ENCODE results near the gene PHF21B. TPM values are rescaled to one million over a fixed set of nuclear protein-coding genes. Genes with fewer than 3 reads are reported as not detected.

The PHF21B gene
- total and polyA plus RNA-seq, 2 donors (not counting 3 experiments of a cell fraction or from before 2014, with no cell fraction given): not detected

- BruUV-seq (replicated peaks): no TSS peak
- Histone ChIP-seq H3K27ac (ENCODE audit: insufficient read depth, low read depth, low read length) (no peak overlapping the region), H3K9ac (replicated peaks; ENCODE audit: extremely low read depth, insufficient read depth, low read length) (no peak overlapping the region), H3K4me2 (ENCODE audit: insufficient read depth, low read length) (no peak overlapping the region), H3K4me3 (replicated peaks in 1 of 3; ENCODE audit: insufficient read depth in 1 of 3, low read depth in 1 of 3, low read length in 3 of 3) (no peak overlapping the region), H2AFZ (ENCODE audit: low read depth, low read length) (no peak overlapping the region), H3K27me3 (ENCODE audit: control insufficient read depth in 2 of 2, insufficient read depth in 2 of 2, low read length in 2 of 2) (no peaks in the 10 kb centered on the region), H3K79me2 (ENCODE audit: control insufficient read depth, insufficient read depth, low read length) (no peaks in the 10 kb centered on the region), H3K9me3 (replicated peaks; ENCODE audit: control insufficient read depth, insufficient read depth, low read length) (peaks cover 2% of the 10 kb centered on the region), H3K9me1 (replicated peaks; ENCODE audit: control insufficient read depth, extremely low read depth, insufficient read depth, low read length) (no peaks in the 10 kb centered on the region), H3K4me1 (ENCODE audit: control insufficient read depth, extremely low read depth, insufficient read depth, low read length) (no peaks in the 10 kb centered on the region), H3K36me3 (ENCODE audit: control insufficient read depth in 2 of 2, extremely low read depth in 1 of 2, insufficient read depth in 2 of 2, low read length in 2 of 2) (no peaks in the 10 kb centered on the region), H4K20me1 (replicated peaks; ENCODE audit: control insufficient read depth, extremely low read depth, insufficient read depth, low read length) (no peaks in the 10 kb centered on the region)
- ChIA-PET POLR2A (no interaction called here), CTCF (no interaction called here)
- no peak for FAIRE-seq
- DNase-seq (ENCODE audit: low read depth, low spot score): no peak
- intact Hi-C loops (cut with micrococcal nuclease) (no loop called here), dilution Hi-C loops (cut with MboI; ENCODE audit: extremely low pct_ligation_motif_present, low sequenced_read_pairs) (no loop called here)
- TF ChIP-seq MYC (IDR thresholded peaks at IDR 0.05; ENCODE audit: low read depth, low read length) (no peak), FOS (IDR thresholded peaks at IDR 0.05; ENCODE audit: borderline replicate concordance, insufficient read depth, low read length) (no peak), MAX (IDR thresholded peaks at IDR 0.05; ENCODE audit: insufficient read depth, insufficient read length) (no peak), POLR2A (IDR thresholded peaks at IDR 0.05; ENCODE audit: low read depth, low read length) (no peak)
These were observed 115.0 kb downstream of the PHF21B start for GRCh38 chr22:44894782-44895181.

- Histone ChIP-seq H3K27me3 (ENCODE audit: control insufficient read depth in 2 of 2, insufficient read depth in 2 of 2, low read length in 2 of 2) (no peaks in the 10 kb centered on the region), H2AFZ (ENCODE audit: low read depth, low read length) (no peak overlapping the region), H3K4me3 (replicated peaks in 1 of 3; ENCODE audit: insufficient read depth in 1 of 3, low read depth in 1 of 3, low read length in 3 of 3) (no peak overlapping the region), H3K36me3 (ENCODE audit: control insufficient read depth in 2 of 2, extremely low read depth in 1 of 2, insufficient read depth in 2 of 2, low read length in 2 of 2) (no peaks in the 10 kb centered on the region), H3K9ac (replicated peaks; ENCODE audit: extremely low read depth, insufficient read depth, low read length) (no peak overlapping the region), H3K9me1 (replicated peaks; ENCODE audit: control insufficient read depth, extremely low read depth, insufficient read depth, low read length) (no peaks in the 10 kb centered on the region), H3K4me1 (ENCODE audit: control insufficient read depth, extremely low read depth, insufficient read depth, low read length) (no peaks in the 10 kb centered on the region), H3K27ac (ENCODE audit: insufficient read depth, low read depth, low read length) (no peak overlapping the region), H4K20me1 (replicated peaks; ENCODE audit: control insufficient read depth, extremely low read depth, insufficient read depth, low read length) (no peaks in the 10 kb centered on the region), H3K9me3 (replicated peaks; ENCODE audit: control insufficient read depth, insufficient read depth, low read length) (peaks cover 2% of the 10 kb centered on the region), H3K79me2 (ENCODE audit: control insufficient read depth, insufficient read depth, low read length) (no peaks in the 10 kb centered on the region), H3K4me2 (ENCODE audit: insufficient read depth, low read length) (no peak overlapping the region)
- intact Hi-C loops (cut with micrococcal nuclease) (no loop called here), dilution Hi-C loops (cut with MboI; ENCODE audit: extremely low pct_ligation_motif_present, low sequenced_read_pairs) (no loop called here)
- CTCF ChIA-PET: no interaction called here
- DNase-seq (ENCODE audit: low read depth, low spot score) (no peak), FAIRE-seq (no peak)
- POLR2A ChIA-PET: no interaction called here
- BruUV-seq (replicated peaks): no TSS peak
- TF ChIP-seq GATA2 (IDR thresholded peaks at IDR 0.05; ENCODE audit: insufficient read depth, insufficient read length, low read depth, low read length): no peak
- no peak for TF ChIP-seq MAX (IDR thresholded peaks at IDR 0.05; ENCODE audit: insufficient read depth, insufficient read length)
- TF ChIP-seq CTCF (IDR thresholded peaks at IDR 0.05; ENCODE audit: extremely low read depth in 1 of 2, insufficient read depth in 1 of 2, low read depth in 1 of 2, low read length in 2 of 2): no peak
- TF ChIP-seq POLR2A (IDR thresholded peaks at IDR 0.05; ENCODE audit: low read depth, low read length): no peak
- no peak for TF ChIP-seq EZH2 (IDR thresholded peaks at IDR 0.05; ENCODE audit: borderline replicate concordance, low read depth, low read length, severe bottlenecking)
- TF ChIP-seq POLR2AphosphoS5 (IDR thresholded peaks at IDR 0.05; ENCODE audit: insufficient read depth, low read depth, low read length): no peak
- TF ChIP-seq MYC (IDR thresholded peaks at IDR 0.05; ENCODE audit: low read depth, low read length): no peak
- TF ChIP-seq FOS (IDR thresholded peaks at IDR 0.05; ENCODE audit: borderline replicate concordance, insufficient read depth, low read length): no peak
- TF ChIP-seq JUN (IDR thresholded peaks at IDR 0.05; ENCODE audit: borderline replicate concordance, insufficient read depth, insufficient read length, low read depth): no peak
These were observed 115.5 kb downstream of the PHF21B start for GRCh38 chr22:44894321-44894720.
